NCI-H2029 (cell line): Measurements from ENCODE around the gene SPEF2.

Source experiments
- DNase-seq: peaks from one replicate; lab custom pipeline; 2025; lab: John Stamatoyannopoulos, UW

Gene SPEF2, protein sequence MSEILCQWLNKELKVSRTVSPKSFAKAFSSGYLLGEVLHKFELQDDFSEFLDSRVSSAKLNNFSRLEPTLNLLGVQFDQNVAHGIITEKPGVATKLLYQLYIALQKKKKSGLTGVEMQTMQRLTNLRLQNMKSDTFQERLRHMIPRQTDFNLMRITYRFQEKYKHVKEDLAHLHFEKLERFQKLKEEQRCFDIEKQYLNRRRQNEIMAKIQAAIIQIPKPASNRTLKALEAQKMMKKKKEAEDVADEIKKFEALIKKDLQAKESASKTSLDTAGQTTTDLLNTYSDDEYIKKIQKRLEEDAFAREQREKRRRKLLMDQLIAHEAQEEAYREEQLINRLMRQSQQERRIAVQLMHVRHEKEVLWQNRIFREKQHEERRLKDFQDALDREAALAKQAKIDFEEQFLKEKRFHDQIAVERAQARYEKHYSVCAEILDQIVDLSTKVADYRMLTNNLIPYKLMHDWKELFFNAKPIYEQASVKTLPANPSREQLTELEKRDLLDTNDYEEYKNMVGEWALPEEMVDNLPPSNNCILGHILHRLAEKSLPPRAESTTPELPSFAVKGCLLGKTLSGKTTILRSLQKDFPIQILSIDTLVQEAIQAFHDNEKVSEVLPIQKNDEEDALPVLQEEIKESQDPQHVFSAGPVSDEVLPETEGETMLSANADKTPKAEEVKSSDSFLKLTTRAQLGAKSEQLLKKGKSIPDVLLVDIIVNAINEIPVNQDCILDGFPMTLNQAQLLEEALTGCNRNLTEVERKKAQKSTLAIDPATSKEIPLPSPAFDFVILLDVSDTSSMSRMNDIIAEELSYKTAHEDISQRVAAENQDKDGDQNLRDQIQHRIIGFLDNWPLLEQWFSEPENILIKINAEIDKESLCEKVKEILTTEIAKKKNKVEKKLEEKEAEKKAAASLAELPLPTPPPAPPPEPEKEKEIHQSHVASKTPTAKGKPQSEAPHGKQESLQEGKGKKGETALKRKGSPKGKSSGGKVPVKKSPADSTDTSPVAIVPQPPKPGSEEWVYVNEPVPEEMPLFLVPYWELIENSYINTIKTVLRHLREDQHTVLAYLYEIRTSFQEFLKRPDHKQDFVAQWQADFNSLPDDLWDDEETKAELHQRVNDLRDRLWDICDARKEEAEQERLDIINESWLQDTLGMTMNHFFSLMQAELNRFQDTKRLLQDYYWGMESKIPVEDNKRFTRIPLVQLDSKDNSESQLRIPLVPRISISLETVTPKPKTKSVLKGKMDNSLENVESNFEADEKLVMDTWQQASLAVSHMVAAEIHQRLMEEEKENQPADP (N-terminal part only)

DNA sequence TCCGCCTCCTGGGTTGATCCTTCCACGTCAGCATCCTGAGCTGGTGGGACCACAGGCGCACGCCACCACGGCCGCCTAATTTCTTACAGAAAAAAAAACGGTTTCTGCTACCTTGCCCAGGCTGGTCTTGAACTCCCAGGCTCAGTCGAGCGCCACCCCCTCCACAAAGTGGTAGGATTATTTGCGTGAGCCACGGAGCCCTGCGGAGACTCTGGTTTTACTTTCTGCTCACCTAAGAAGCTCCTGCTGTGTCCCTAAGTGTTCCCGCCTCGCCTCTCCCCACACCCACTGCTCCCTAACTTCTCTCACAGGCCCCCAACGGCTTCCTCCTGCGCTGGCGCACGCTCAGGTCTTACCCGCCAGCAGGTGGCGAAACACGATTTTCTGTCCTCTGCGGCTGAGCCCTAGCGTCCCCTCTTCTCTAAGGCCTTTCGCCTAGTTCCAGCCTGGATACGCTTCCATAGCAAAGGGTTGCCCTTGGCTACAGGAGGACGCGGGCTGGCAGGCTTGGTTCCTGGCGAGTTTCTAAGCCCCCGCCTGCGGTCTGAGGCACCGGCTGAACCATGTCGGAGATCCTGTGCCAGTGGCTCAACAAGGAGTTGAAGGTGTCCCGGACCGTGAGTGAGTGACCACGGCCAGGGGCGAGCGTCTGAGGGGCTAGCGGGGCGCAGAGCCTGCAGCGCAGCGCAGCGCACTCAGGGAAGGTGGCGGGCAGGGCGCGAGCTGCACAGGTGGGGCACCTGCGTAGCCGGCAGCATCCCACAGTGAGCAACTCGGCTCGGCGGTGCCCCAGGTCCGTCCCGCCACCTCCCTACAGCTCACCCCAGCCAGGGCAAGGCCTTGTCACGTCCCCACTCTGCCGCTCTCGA is at the start of gene SPEF2:
Gene SPEF2, plus strand, starts transcription at position 429 of the 869 bp plus-strand sequence. Its CDS starts 135 bp downstream, at position 564.
- no peak for DNase-seq

DNA sequence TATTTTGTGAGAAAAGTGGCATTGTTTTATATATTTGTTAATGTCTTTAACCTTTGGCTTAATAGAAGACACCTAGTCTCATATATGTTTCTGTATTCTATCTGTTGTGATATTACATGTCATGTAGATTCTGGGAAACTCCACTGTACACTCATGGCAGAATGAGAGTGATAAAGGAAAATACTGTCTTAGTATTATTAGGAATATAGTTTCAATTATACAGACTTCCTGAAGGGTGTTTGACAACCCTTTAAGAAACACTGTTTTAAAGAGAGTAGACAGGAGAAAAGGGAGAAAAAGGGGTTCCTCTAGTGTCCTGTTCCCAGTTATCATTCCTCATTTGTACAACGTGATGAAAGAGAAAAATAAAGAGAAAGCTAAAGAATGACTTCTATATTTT is 42.1 kb upstream of the SPEF2 start:
- no peak for DNase-seq

DNA sequence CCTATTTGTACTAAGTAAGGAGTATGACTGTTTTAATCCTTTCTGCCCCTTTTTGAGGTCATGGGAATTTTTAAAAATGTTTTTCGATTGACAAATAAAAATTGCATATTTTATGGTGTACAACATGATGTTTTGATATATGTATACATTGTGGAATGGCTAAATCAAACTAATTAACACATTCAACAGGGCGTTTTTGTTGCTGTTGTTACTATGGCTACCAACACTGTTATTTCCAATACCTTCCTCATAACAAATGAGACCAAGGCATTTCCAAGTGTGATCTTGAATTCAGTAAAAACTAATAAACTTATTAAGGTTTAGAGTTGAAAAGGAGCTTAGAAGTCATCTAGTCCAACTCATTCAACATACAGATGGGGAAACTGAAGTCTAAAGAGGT is 30.2 kb upstream of the SPEF2 start:
- no peak for DNase-seq

DNA sequence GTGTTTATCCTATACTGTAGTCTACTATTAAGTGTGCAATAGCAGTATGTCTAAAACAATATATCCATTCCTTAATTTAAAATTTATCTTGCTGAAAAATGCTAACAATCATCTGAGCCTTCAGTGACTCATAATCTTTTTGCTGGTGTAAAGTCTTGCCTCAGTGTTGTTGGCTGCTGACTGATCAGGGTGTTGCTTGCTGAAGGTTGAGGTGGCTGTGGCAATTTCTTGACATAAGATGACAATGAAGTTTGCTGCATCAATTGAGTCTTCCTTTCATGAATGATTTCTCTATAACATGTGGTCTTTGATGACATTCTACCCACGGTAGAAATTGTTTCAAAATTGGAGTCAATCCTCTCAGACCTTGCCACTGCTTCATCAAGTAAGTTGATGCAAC is 24.3 kb upstream of the SPEF2 start:
- DNase-seq = no peak

DNA sequence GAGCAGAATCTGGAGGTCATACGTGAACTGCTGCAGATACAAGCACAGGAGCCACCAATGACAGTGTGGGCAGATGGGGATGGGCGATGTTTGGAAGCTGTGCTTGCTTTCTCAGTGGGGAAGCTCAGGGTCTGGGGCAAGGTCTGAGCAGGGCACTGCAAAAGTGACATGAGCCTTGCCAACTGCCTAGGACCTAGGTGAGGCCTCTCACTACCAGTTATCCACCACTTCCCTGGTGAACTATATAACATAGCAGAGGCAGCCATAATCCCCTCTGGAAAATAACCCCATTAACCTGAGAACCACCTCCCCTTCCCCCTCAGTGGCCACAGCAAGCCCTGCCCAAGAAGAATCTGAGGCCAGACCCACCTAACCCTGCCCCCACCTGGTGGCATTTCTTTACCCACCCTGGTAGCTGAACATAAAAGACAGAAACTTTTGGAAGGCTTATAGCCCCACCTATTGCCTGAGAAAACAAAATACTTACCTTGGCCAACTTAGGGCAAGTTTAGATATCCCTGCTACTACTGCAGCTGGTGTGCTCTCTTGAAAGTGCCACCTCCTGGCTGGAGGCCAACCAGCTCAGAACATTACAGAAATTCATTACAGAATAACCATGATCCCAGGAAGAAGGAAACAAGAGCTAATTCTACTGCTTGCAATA is 18.8 kb upstream of the SPEF2 start:
- DNase-seq = no peak

DNA sequence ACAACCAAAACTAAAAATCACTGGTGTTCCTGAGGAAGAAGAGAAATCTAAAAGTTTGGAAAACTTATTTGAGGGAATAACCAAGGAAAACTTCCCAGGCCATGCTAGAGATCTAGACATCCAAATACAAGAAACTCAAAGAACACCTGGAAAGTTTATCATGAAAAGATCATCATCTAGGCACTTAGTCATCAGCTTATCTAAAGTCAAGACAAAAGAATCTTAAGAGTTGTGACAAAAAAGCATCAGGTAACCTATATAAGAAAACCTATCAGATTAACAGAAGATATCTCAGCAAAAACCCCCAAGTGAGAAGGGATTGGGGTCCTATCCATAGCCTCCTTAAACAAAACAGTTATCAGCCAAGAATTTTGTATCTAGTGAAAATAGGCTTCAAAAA is 17.1 kb upstream of the SPEF2 start:
- DNase-seq = no peak

DNA sequence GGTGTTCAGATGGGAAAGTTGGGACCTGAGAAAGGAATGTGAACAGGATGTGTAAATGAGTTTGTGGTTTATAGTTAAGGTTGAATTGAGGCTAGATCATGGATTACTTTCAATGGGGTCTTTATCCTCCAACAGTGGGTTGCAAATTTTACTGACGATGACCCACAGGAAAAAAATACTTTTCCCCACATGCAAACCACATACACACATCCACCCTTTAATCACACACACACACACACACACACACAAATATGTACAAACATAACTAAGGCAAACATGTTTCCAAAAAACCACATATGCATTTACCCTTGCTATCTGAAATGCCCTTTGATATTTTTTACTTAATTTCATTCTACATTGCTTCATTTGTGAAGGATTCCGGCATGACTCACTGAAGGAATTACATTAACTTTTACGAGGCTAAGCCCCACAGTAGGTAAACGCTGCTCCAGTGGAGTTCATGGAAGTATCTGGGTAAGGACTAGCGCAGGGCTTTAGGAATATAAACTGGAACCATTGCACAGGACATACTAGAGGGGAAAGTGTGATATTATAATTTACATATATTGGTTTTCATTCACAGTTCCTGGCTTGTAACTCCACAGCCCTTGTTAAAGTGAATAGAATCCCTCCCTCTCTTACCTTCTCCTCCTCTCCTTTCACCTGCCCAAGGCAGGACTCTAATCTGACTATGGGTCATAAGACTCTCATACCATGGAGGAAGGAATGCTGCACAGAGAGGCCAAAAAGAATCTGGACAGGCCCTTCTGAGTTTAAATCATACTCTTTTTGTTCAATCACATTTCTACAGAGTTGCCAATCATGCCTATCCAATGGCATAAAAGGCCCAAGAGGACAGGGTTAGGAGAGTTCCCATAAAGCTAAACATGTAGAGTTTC is 8.5 kb upstream of the SPEF2 start:
- no peak for DNase-seq

DNA sequence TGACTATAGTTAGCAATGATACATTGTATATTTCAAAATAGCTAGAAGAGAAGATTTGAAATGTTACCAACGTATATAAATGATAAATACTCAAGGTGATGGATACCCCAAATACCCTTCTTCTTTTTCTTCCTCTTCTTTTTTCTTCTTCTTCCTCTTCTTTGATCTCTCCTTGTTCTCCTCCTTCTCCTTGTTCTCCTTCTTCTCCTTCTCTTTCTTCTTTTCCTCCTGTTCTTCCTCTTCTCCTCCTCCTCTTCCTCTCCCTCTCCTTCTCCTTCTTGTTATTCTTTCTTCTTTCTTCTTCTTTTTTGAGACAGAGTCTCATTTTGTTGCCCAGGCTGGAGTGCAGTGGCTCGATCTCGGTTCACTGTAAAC is 616 bp upstream of the SPEF2 start:
- DNase-seq = no peak

DNA sequence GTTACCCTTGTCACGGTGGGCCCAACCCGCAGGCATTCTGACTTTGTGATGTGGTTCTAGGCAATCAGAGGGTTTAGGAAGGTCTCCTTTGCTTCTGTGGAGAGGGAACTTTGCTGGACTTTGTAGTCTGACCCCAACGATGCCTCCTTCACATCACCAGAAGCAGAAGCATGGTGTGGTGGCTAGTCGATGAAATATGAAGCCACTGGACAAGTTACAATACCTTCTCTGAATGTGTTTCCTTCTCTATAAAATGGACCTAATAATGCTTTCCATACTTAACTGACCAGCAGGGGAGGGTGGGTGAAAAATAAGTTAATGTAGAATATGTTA is 607 bp downstream of the SPEF2 start:
- no peak for DNase-seq

DNA sequence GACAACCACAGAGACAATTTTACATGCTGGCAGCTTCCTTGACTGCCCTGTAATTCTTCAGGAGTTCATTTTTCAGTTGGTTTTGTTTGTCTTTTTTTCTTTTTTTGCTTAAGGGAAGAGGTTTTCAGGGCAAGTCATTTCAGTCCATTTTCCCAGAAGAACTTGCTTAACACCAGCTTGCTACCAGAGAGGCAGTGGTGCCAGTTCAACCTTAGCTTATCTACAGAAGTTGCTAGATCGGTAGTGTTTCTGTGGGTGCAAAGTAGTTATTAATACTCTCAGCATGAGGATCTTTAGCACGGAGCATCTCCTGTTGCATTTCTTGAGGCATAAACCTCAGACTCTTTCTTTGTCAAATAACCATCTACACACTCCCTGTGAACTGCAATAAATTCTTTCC is 1.1 kb downstream of the SPEF2 start:
- DNase-seq = no peak

DNA sequence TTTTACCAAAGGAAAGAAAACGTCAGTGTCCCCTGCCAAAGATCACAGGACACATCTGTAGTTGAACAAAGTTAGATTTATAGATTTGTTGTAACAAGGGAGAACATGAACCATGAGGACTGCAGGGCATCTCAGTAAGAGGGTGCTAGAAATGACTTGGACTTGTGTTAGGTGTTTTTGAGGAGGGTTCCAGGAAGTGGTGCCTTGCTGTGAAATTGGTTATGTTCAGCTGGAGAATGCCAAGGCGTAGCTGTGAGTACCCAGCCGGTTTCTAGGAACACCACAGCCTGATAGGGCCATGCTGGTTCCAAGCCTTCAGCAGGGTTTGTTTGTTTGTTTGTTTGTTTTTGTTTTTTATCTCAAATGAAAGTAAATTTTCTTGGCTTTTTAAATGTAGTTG is 5.3 kb downstream of the SPEF2 start:
- no peak for DNase-seq

DNA sequence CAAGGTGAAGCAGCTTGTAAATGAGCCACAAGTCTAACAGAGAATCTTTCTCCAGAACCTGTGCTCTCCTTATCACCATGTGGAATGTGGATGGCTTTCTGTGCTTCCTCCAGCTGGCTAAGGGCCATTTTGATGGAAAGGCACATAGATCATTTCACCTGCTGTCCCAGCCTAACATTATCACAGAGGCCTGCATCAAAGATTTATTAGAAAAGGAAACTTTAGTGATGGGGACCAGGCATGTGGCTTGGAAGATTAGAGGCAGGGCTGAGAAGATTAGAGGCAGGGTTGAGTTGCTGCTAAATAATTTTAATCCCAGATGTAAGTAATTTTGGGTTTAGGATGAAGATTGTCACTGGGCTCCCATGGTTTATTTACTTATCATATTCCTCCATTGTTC is 6.3 kb downstream of the SPEF2 start:
- DNase-seq = no peak

DNA sequence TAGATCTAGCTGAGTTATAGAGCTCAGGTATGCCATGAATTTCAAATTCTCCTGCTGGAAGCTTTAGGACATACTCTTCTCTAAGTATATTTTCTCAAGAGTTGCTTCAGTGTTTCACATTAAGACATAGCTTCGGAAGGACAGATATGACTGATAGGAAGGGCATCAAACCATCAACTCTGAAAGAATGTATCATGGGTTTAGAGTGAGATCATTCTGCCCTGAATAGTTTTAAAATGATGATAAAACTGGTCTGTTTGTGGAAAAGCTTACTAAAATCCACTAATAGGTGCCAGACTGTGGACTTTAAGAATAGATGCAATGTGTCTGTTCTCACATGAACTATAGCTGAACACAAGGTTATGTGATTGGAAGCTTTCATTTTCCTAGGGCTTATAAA is 8.4 kb downstream of the SPEF2 start:
- DNase-seq = no peak

DNA sequence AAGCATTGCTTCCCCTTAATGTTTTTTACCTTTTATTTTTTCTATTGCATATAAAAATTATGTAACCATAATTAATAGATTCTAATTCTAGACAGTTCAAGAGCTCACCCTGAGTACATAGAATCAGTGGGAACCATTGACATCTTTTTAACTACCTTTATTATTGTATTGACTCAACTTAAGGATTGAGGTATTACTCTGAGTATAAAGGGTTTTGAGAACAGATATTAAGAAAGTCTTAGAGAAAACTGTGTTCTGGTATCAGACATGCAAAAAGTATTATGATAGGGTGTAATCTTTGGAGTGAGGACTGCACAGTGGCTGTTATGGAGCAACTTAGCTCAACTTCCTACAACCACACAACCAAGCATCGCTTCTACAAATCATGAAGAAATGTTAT is 8.9 kb downstream of the SPEF2 start:
- no peak for DNase-seq

DNA sequence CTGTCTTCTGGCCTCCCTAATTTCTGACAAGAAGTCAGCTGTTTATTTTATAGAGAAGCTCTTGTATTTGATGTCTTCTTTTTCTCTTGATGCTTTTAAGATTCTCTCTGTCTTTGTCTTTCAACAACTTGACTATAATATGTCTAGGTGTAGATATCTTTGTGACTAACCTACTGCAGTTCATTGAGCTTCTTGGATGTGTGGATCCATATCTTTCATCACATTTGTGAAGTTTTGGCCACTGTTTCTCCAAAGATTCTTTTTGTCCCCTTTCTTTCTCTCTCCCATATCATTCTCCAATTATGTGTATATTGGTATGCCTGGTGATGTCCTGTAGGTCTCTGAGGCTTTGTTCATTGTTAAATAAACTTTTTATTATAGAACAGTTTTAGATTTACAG is 16.7 kb downstream of the SPEF2 start:
- DNase-seq = no peak

DNA sequence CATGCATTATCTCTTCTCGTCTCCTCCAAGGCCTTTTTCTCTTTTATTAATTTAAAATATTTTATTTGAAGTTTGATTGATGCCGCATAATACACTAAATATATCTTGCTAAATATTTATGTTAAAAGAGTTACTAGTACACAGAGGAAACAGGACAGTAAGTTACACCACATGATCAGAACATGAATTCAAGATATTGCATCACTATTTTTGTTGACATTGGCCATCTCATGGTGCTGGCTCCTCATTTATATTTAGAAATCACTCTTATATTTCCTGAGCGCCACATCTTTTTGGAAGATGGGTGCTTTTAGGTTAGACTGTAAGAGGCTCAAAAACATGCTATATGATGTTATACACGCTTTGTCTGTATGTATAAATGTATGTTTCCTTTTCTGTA is 23.0 kb downstream of the SPEF2 start:
- DNase-seq = no peak

DNA sequence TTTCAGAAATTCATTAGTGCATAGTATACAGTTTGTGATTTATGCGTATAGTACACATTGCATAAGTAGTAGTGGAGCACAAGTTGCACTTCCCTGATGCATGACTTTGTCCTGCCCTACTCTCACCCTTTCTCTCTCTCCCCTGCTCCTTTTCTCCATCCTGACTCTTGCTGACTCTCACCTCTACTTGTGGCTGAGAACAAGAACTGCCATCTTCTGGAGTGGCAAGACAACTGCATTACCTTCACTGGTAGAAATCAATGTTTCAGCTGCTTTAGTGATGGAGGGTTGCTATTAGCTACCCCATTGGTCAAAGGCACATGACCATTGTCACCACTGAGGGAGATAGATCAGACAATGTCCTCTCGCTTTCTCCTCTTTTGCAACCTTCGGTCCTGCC is 26.9 kb downstream of the SPEF2 start:
- no peak for DNase-seq

DNA sequence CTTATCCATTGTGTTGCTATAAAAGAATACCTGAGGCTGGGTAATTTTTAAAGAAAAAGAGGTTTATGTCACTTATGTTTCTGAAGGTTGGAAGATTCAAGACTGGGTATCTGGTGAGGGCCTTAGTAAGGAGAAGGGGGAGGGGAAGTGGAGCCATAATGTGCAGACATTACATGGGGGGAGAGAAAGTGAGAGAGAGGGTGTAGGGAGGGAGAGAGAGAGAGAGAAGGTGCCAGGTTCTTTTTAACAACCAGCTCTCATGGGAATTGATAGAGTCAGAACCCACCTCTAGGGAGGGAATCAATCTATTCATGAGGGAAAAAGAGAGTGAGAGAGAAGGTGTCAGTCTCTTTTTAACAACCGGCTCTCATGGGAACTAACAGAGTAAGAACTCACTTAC is 29.5 kb downstream of the SPEF2 start:
- DNase-seq = no peak

DNA sequence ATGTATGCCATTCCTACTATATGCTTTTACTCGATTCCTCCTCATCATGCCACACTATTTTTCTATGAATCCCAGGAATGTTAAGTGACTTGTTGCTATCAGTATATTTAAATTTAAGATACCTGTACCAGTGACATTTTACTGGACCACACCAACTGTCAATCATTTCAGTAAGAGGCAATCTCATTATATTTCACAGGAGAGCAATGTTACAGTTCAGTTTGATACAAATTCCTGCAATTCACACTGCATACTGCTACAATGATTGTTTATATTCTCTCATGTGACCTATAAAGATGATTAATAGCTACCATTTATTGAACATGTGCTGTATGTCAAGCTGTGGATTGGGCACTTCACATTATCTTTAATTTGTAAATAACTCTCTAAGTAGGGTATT is 30.0 kb downstream of the SPEF2 start:
- DNase-seq = no peak
